ENCODE data around the gene S100A9.

GRCh38 chr1:153360592-153361479 lies 3.2 kb downstream of the S100A9 start:
- no peak for TF ChIP-seq CTCF (conservative IDR thresholded peaks at IDR 0.05; ENCODE audit: low read depth, low read length)
- no peak for TF ChIP-seq EZH2phosphoT487 (IDR thresholded peaks at IDR 0.05; ENCODE audit: borderline replicate concordance, low read length)
- no peak for TF ChIP-seq EZH2 (IDR thresholded peaks at IDR 0.05; ENCODE audit: low read length, unreplicated experiment)
